ENCODE results near the gene NDST3.
"Not testable (repeated sequence)": the region's sequence is repeated elsewhere in the genome, so short reads cannot be mapped to it uniquely, and the experiment has no call there.

Gene NDST3

GRCh38 chr4:118237531-118237930, 203.2 kb downstream of the NDST3 start:
- no peak overlapping the region for H3K4me3 ChIP-seq (ENCODE audit: low read depth, low read length)
- TF ChIP-seq CTCF (IDR thresholded peaks at IDR 0.05; ENCODE audit: low read depth, low read length) = no peak

GRCh38 chr4:118249890-118250289, 215.6 kb downstream of the NDST3 start:
- no peak for TF ChIP-seq CTCF (IDR thresholded peaks at IDR 0.05; ENCODE audit: low read depth, low read length)
- H3K4me3 ChIP-seq (ENCODE audit: low read depth, low read length) = no peak overlapping the region

- no peak for TF ChIP-seq CTCF (IDR thresholded peaks at IDR 0.05; ENCODE audit: low read depth, low read length)
- no peak overlapping the region for H3K4me3 ChIP-seq (ENCODE audit: low read depth, low read length)
Observed at GRCh38 chr4:118254368-118254767, 220.1 kb downstream of the NDST3 start.

GRCh38 chr4:118259111-118259510, 224.8 kb downstream of the NDST3 start:
- H3K4me3 ChIP-seq (ENCODE audit: low read depth, low read length) = no peak overlapping the region

GRCh38 chr4:118260309-118260708, 226.0 kb downstream of the NDST3 start:
- TF ChIP-seq CTCF (IDR thresholded peaks at IDR 0.05; ENCODE audit: low read depth, low read length) = no peak
- no peak overlapping the region for H3K4me3 ChIP-seq (ENCODE audit: low read depth, low read length)

More at GRCh38 chr4:118259111-118259510, 224.8 kb downstream of the NDST3 start:
- no peak for TF ChIP-seq CTCF (IDR thresholded peaks at IDR 0.05; ENCODE audit: low read depth, low read length)

GRCh38 chr4:118264096-118264495, 229.8 kb downstream of the NDST3 start:
- no peak for TF ChIP-seq CTCF (IDR thresholded peaks at IDR 0.05; ENCODE audit: low read depth, low read length)
- no peak overlapping the region for H3K4me3 ChIP-seq (ENCODE audit: low read depth, low read length)

- peak overlapping the region; percentile 33 for H3K4me3 ChIP-seq (ENCODE audit: low read depth, low read length)
- no peak for TF ChIP-seq CTCF (IDR thresholded peaks at IDR 0.05; ENCODE audit: low read depth, low read length)
Observed at GRCh38 chr4:118265312-118266144, 231.2 kb downstream of the NDST3 start.

- H3K4me3 ChIP-seq (ENCODE audit: low read depth, low read length) = not testable (repeated sequence)
Observed at GRCh38 chr4:118266145-118266496, 231.8 kb downstream of the NDST3 start.

All from WI38 (cell line).